Upper lobe of left lung (tissue), 6 donors: Measurements from ENCODE around the gene BMS1. TPM values are rescaled to one million over a fixed set of nuclear protein-coding genes. Genes with fewer than 3 reads are reported as not detected.

Source experiments
- ATAC-seq, 2 donors: fragments of 200-7000 bp; cut with Tn5 transposase; one replicate each; pipeline ENCODE4 v1.9.1; 2022; ENCODE audit warnings: mild to moderate bottlenecking in 2 of 2, moderate library complexity in 2 of 2; ENCODE audit not compliant: low FRiP score in 2 of 2
- DNase-seq, 2 donors: peaks; one replicate each; pipeline ENCODE4 v3.0.0-alpha.2; 2019 to 2020
- H3K27ac ChIP-seq, 4 donors: fragments of 200-600 bp; sonication (generic); one replicate each; pipeline ENCODE4 v1.5.1; 2016 to 2019
- H3K27me3 ChIP-seq, 4 donors: fragments of 200-600 bp; sonication (generic); one replicate each; pipeline ENCODE4 v1.5.1; 2017 to 2019
- H3K36me3 ChIP-seq, 4 donors: fragments of 200-600 bp; sonication (generic); one replicate each; pipeline ENCODE4 v1.5.1; 2016 to 2019
- H3K4me1 ChIP-seq, 4 donors: fragments of 200-600 bp; sonication (generic); one replicate each; pipeline ENCODE4 v1.5.1; 2018 to 2019
- H3K4me3 ChIP-seq, 4 donors: fragments of 200-600 bp; sonication (generic); one replicate each; pipeline ENCODE4 v1.5.1; 2017 to 2019; ENCODE audit warnings: mild to moderate bottlenecking in 2 of 4, moderate library complexity in 1 of 4
- H3K9me3 ChIP-seq, 4 donors: fragments of 200-600 bp; sonication (generic); one replicate each; pipeline ENCODE4 v1.5.1; 2018 to 2019
- CTCF ChIP-seq, 6 experiments: fragments of 450-650 bp in 4 of 6; fragments of 200-600 bp in 2 of 6; sonication (generic) in 2 of 6; IDR thresholded peaks; one replicate each; pipeline ENCODE4 v1.5.1; 2016 to 2019; ENCODE audit warnings: antibody characterized with exemption in 6 of 6
- EP300 ChIP-seq, 4 donors: sonication (generic); formaldehyde crosslinking; IDR thresholded peaks; one replicate each; pipeline ENCODE4 v1.5.1; 2017; ENCODE audit warnings: antibody characterized with exemption in 4 of 4, control low read depth in 2 of 4
- POLR2A ChIP-seq, 4 donors: fragments of 450-650 bp; IDR thresholded peaks; one replicate each; pipeline ENCODE4 v1.5.1; 2016 to 2017; ENCODE audit warnings: antibody characterized with exemption in 4 of 4, mild to moderate bottlenecking in 2 of 4
- POLR2AphosphoS5 ChIP-seq, 2 donors: sonication (generic); formaldehyde crosslinking; IDR thresholded peaks; one replicate each; pipeline ENCODE4 v1.5.1; 2017; ENCODE audit warnings: antibody characterized with exemption in 2 of 2
- WGBS, 2 donors: methylation state at CpG; one replicate each; pipeline ENCODE4 v1.1.5; 2017 to 2018; 5-methylcytosine and 5-hydroxymethylcytosine counted together
- total RNA-seq, 6 donors: library from RNA; depleted of rRNA in 4 of 6; stranded (reverse); fragments of >200 nt in 4 of 6; gene quantifications; one replicate each; pipeline versions ENCODE4 v1.1.0 to v1.2.1, GENCODE V29; 2016 to 2021
- donor health status: DM: no; HTN: no; CAD: no; lungs with moderate emphysema.
- donor health status: DM: no; HTN: yes; CAD: no; lungs with severe emphysema.

Gene BMS1
- total RNA-seq, 6 donors from 2014 or later, result 8.1 to 19.3 (median 14.3) TPM

- Histone ChIP-seq H3K36me3 (no peaks in the 10 kb centered on the region), H3K4me1 (peaks cover 13 to 22% (median 14%) of the 10 kb centered on the region in 4 donors), H3K9me3 (no peaks in the 10 kb centered on the region), H3K4me3 (peak overlapping the region in 2 of 4 donors; percentile 10 to 36), H3K27me3 (peaks cover 0 to 9% (median 4%) of the 10 kb centered on the region in 4 donors), H3K27ac (no peak overlapping the region)
- TF ChIP-seq CTCF (IDR thresholded peaks at IDR 0.05), result peak; percentile 63 to 97 (median 78)
- TF ChIP-seq POLR2A (IDR thresholded peaks at IDR 0.05), result no peak
- DNase-seq, result peak; percentile 76 to 95
- 0 to 1% methylated on average over 4 to 77 of the region's 87 CpGs for WGBS, 2 donors
- peak; percentile 90 to 100 for ATAC-seq
Measured at GRCh38 chr10:42866115-42866995, 83.8 kb downstream of the BMS1 start.

- TF ChIP-seq EP300 (IDR thresholded peaks at IDR 0.05) (no peak), POLR2A (IDR thresholded peaks at IDR 0.05) (no peak)
- ATAC-seq (no peak), DNase-seq (no peak)
- no peaks in the 10 kb centered on the region for H3K9me3 ChIP-seq
- no peak overlapping the region for H3K4me3 ChIP-seq
- peaks cover 0 to 9% (median 4%) of the 10 kb centered on the region in 4 donors for H3K27me3 ChIP-seq
- no peaks in the 10 kb centered on the region for H3K36me3 ChIP-seq
- peaks cover 13 to 27% (median 21%) of the 10 kb centered on the region in 4 donors for H3K4me1 ChIP-seq
- H3K27ac ChIP-seq, result no peak overlapping the region
- 95% methylated on average over 9 of the region's 9 CpGs for WGBS, 2 donors
Measured at GRCh38 chr10:42867571-42867970, 85.0 kb downstream of the BMS1 start.

- Histone ChIP-seq H3K27me3 (peaks cover 0 to 9% (median 4%) of the 10 kb centered on the region in 4 donors), H3K27ac (no peak overlapping the region), H3K4me1 (peaks cover 13 to 27% (median 21%) of the 10 kb centered on the region in 4 donors), H3K36me3 (no peaks in the 10 kb centered on the region), H3K4me3 (no peak overlapping the region), H3K9me3 (no peaks in the 10 kb centered on the region)
- 91 to 93% methylated on average over 9 of the region's 9 CpGs for WGBS, 2 donors
- ATAC-seq (no peak), DNase-seq (no peak)
- no peak for TF ChIP-seq EP300 (IDR thresholded peaks at IDR 0.05)
- TF ChIP-seq CTCF (IDR thresholded peaks at IDR 0.05), result no peak
- no peak for TF ChIP-seq POLR2AphosphoS5 (IDR thresholded peaks at IDR 0.05)
- TF ChIP-seq POLR2A (IDR thresholded peaks at IDR 0.05), result no peak
Measured at GRCh38 chr10:42868530-42868929, 85.9 kb downstream of the BMS1 start.

GRCh38 chr10:42869977-42870350 is 87.4 kb downstream of the BMS1 start:
- no peak for ATAC-seq
- H3K27me3 ChIP-seq, result peaks cover 0 to 9% (median 4%) of the 10 kb centered on the region in 4 donors

More at GRCh38 chr10:42869977-42870350, 87.4 kb downstream of the BMS1 start:
- 87 to 92% methylated on average over 9 of the region's 9 CpGs for WGBS, 2 donors
- no peak overlapping the region for H3K27ac ChIP-seq
- DNase-seq, result no peak
- no peaks in the 10 kb centered on the region for H3K36me3 ChIP-seq
- TF ChIP-seq CTCF (IDR thresholded peaks at IDR 0.05) (no peak), EP300 (IDR thresholded peaks at IDR 0.05) (no peak), POLR2AphosphoS5 (IDR thresholded peaks at IDR 0.05) (no peak), POLR2A (IDR thresholded peaks at IDR 0.05) (no peak)
- H3K4me1 ChIP-seq, result peaks cover 13 to 29% (median 21%) of the 10 kb centered on the region in 4 donors
- H3K9me3 ChIP-seq, result no peaks in the 10 kb centered on the region
- no peak overlapping the region for H3K4me3 ChIP-seq
